Measurements from ENCODE around the gene ZNF618.

- TF ChIP-seq POLR2A (IDR thresholded peaks at IDR 0.05; ENCODE audit: low read depth, low read length) (no peak), POLR2AphosphoS5 (IDR thresholded peaks at IDR 0.05; ENCODE audit: low read depth, low read length) (no peak)
These were observed 76.6 kb downstream of the ZNF618 start for GRCh38 chr9:113952676-113953075.

Measured in GM12892 (cell line).